ENCODE results near the gene LIMS2. TPM values are rescaled to one million over a fixed set of nuclear protein-coding genes. Genes with fewer than 3 reads are reported as not detected.

LIMS2 gene
- total and polyA plus RNA-seq, 2 of the 8 experiments (the other 6 are each of a cell fraction or from before 2014, with no cell fraction given) = 3.3 to 4.8 TPM

DNA sequence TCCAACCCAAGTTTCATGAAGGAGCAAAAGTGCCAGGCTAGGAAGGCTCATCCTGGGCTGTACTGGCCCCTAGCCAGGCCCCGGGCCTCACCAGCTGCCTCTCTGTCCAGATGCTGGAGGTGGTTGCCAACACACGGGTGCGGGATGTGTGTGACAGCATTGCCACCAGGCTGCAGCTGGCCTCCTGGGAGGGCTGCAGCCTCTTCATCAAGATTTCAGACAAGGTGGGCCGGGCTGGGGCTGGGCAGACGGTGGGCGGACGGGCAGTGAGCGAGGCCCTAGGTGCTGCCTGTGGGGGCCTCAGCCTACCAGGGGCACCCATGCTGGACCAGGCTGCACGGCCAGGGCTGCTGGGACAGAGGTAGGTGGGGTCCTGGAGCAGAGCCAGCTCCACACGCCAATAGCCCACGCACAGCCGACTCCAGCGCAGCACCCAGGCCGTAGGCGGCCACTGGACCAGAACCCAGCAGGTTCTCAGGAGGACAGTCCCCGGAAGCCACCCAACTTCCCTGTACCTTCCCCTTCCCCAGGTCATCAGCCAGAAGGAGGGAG is 41.2 kb downstream of the LIMS2 start (continued):
- TF ChIP-seq, protein P1, sequence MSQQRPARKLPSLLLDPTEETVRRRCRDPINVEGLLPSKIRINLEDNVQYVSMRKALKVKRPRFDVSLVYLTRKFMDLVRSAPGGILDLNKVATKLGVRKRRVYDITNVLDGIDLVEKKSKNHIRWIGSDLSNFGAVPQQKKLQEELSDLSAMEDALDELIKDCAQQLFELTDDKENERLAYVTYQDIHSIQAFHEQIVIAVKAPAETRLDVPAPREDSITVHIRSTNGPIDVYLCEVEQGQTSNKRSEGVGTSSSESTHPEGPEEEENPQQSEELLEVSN (IDR thresholded peaks at IDR 0.05) = no peak
- TF ChIP-seq BCL11A (IDR thresholded peaks at IDR 0.05; ENCODE audit: low read depth in 2 of 2, low read length in 2 of 2) (no peak), NRF1 (IDR thresholded peaks at IDR 0.05; ENCODE audit: low read depth, low read length) (no peak), MAFK (IDR thresholded peaks at IDR 0.05; ENCODE audit: low read depth, low read length) (no peak), HDAC2 (IDR thresholded peaks at IDR 0.05; ENCODE audit: borderline replicate concordance in 1 of 2, low read depth in 2 of 2, low read length in 2 of 2) (no peak), NANOG (IDR thresholded peaks at IDR 0.05; ENCODE audit: insufficient read depth, low read depth, low read length, poor library complexity, severe bottlenecking) (no peak)
